Measurements from ENCODE around the gene WWP2. TPM values are rescaled to one million over a fixed set of nuclear protein-coding genes. Genes with fewer than 3 reads are reported as not detected.

The WWP2 gene
- total RNA-seq, 2 donors from 2014 or later: 144 to 146 TPM

GRCh38 chr16:69818891-69819545, 56.9 kb downstream of the WWP2 start:
- Histone ChIP-seq H3K36me3 (peaks cover 3% of the 10 kb centered on the region), H3K27me3 (replicated peaks; ENCODE audit: insufficient read depth) (no peaks in the 10 kb centered on the region), H3K9me3 (peaks cover 3% of the 10 kb centered on the region), H3K4me1 (ENCODE audit: control insufficient read depth in 1 of 2, low read depth in 2 of 2) (peaks cover 7 to 21% of the 10 kb centered on the region in 2 donors), H3K27ac (no peak overlapping the region), H3K4me3 (no peak overlapping the region)
- DNase-seq (ENCODE audit: low spot score) (no peak), ATAC-seq (ENCODE audit: insufficient number of reproducible peaks, low FRiP score, low read depth) (no peak)
- TF ChIP-seq CTCF (IDR thresholded peaks at IDR 0.05): no peak

- DNase-seq (ENCODE audit: low spot score) (no peak), ATAC-seq (ENCODE audit: insufficient number of reproducible peaks, low FRiP score, low read depth) (peak; percentile 46)
- H3K4me3 ChIP-seq: peak overlapping the region; percentile 60
- H3K9me3 ChIP-seq: peaks cover 3% of the 10 kb centered on the region
- no peaks in the 10 kb centered on the region for H3K27me3 ChIP-seq (replicated peaks; ENCODE audit: insufficient read depth)
- no peaks in the 10 kb centered on the region for H3K36me3 ChIP-seq
- peak overlapping the region; percentile 70 to 82 for H3K27ac ChIP-seq
- peaks cover 7 to 21% of the 10 kb centered on the region in 2 donors for H3K4me1 ChIP-seq (ENCODE audit: control insufficient read depth in 1 of 2, low read depth in 2 of 2)
- no peak for TF ChIP-seq CTCF (IDR thresholded peaks at IDR 0.05)
Measured at GRCh38 chr16:69820926-69821541, 58.9 kb downstream of the WWP2 start.

GRCh38 chr16:69821844-69822173, 59.7 kb downstream of the WWP2 start:
- no peaks in the 10 kb centered on the region for H3K36me3 ChIP-seq
- no peak overlapping the region for H3K4me3 ChIP-seq
- TF ChIP-seq CTCF (IDR thresholded peaks at IDR 0.05): no peak
- H3K27me3 ChIP-seq (replicated peaks; ENCODE audit: insufficient read depth): no peaks in the 10 kb centered on the region
- H3K27ac ChIP-seq: peak overlapping the region; percentile 70 to 82
- H3K4me1 ChIP-seq (ENCODE audit: control insufficient read depth in 1 of 2, low read depth in 2 of 2): peaks cover 7 to 21% of the 10 kb centered on the region in 2 donors
- ATAC-seq (ENCODE audit: insufficient number of reproducible peaks, low FRiP score, low read depth) (no peak), DNase-seq (ENCODE audit: low spot score) (no peak)
- peaks cover 3% of the 10 kb centered on the region for H3K9me3 ChIP-seq

- no peak for TF ChIP-seq CTCF (IDR thresholded peaks at IDR 0.05)
- H3K4me1 ChIP-seq (ENCODE audit: control insufficient read depth in 1 of 2, low read depth in 2 of 2): peaks cover 7 to 21% of the 10 kb centered on the region in 2 donors
- no peak for DNase-seq (ENCODE audit: low spot score)
- H3K27me3 ChIP-seq (replicated peaks; ENCODE audit: insufficient read depth): no peaks in the 10 kb centered on the region
- ATAC-seq (ENCODE audit: insufficient number of reproducible peaks, low FRiP score, low read depth): no peak
- peak overlapping the region; percentile 70 to 82 for H3K27ac ChIP-seq
- no peak overlapping the region for H3K4me3 ChIP-seq
- H3K9me3 ChIP-seq: peaks cover 3% of the 10 kb centered on the region
- H3K36me3 ChIP-seq: no peaks in the 10 kb centered on the region
Measured at GRCh38 chr16:69822174-69822935, 60.2 kb downstream of the WWP2 start.

All from thoracic aorta (tissue), 2 donors.